Calu3 (cell line): ENCODE measurements around the gene KNL1. TPM values are rescaled to one million over a fixed set of nuclear protein-coding genes. Genes with fewer than 3 reads are reported as not detected.
"Not testable (repeated sequence)": the region's sequence is repeated elsewhere in the genome, so short reads cannot be mapped to it uniquely, and the experiment has no call there.

Experiments used
- BruUV-seq: library from RNA; stranded (reverse); fragments of 400-500 nt; replicated peaks from 2 replicates; lab custom pipeline; 2021; lab: Mats Ljungman, UMichigan
- CTCF ChIA-PET: fragments of 300-600 bp; sonication (Branson Sonifier 250); formaldehyde crosslinking; loops from one replicate; lab custom pipeline; 2022; ENCODE audit warnings: antibody characterized with exemption; lab: Charles Lee
- DNase-seq: peaks from one replicate; pipeline ENCODE4 v3.0.0; 2022
- H3K27ac Mint-ChIP-seq: one replicate; pipeline ENCODE4 v1.8.0; 2022; ENCODE audit warnings: mixed read lengths; ENCODE audit not compliant: unreplicated experiment
- H3K27me3 Mint-ChIP-seq: one replicate; pipeline ENCODE4 v1.8.0; 2022; ENCODE audit warnings: mixed read lengths; ENCODE audit not compliant: unreplicated experiment
- H3K36me3 Mint-ChIP-seq: one replicate; pipeline ENCODE4 v1.8.0; 2022; ENCODE audit warnings: mild to moderate bottlenecking, moderate library complexity, mixed read lengths; ENCODE audit not compliant: insufficient read depth, unreplicated experiment
- H3K4me1 Mint-ChIP-seq: one replicate; pipeline ENCODE4 v1.8.0; 2022; ENCODE audit warnings: mild to moderate bottlenecking, low read depth, mixed read lengths; ENCODE audit not compliant: unreplicated experiment
- H3K4me3 Mint-ChIP-seq: one replicate; pipeline ENCODE4 v1.8.0; 2022; ENCODE audit warnings: mild to moderate bottlenecking, low read depth, moderate library complexity, mixed read lengths; ENCODE audit not compliant: unreplicated experiment
- H3K9me3 Mint-ChIP-seq: one replicate; pipeline ENCODE4 v1.8.0; 2022; ENCODE audit warnings: low read depth, mixed read lengths; ENCODE audit not compliant: unreplicated experiment
- intact Hi-C: fragments of 100-400 bp; cut with micrococcal nuclease; formaldehyde crosslinking; loops from one replicate; pipeline ENCODE4 v1.10.0; 2022; ENCODE audit not compliant: unreplicated experiment
- total RNA-seq: library from RNA; stranded (reverse); gene quantifications from 2 replicates; pipeline ENCODE4 v1.2.3, GENCODE V29; 2022
- TF ChIP-seq, protein P1 (sequence below): fragments of 200-600 bp; IDR thresholded peaks from one replicate; pipeline ENCODE4 v1.8.0; 2022; ENCODE audit warnings: antibody characterized with exemption; ENCODE audit not compliant: unreplicated experiment

Gene KNL1
- total RNA-seq, 1 experiment from 2014 or later: 19.0 TPM

DNA sequence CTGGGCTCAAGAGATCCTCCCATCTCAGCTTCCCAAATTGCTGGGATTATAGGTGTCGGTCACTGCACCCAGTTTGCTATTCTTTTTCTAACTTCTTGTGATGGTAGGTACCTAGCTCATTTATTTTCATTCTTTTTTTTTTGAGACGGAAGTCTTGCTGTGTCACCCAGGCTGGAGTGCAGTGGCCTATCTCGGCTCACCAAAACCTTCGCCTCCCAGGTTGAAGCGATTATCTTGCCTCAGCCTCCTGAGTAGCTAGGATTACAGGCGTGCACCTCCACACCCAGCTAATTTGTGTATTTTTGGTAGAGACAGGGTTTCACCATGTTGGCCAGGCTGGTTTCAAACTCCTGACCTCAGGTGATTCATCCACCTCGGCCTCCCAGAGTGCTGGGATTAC lies 70.9 kb downstream of the KNL1 start:
- no peak overlapping the region for H3K27ac Mint-ChIP-seq
- TF ChIP-seq, protein P1, sequence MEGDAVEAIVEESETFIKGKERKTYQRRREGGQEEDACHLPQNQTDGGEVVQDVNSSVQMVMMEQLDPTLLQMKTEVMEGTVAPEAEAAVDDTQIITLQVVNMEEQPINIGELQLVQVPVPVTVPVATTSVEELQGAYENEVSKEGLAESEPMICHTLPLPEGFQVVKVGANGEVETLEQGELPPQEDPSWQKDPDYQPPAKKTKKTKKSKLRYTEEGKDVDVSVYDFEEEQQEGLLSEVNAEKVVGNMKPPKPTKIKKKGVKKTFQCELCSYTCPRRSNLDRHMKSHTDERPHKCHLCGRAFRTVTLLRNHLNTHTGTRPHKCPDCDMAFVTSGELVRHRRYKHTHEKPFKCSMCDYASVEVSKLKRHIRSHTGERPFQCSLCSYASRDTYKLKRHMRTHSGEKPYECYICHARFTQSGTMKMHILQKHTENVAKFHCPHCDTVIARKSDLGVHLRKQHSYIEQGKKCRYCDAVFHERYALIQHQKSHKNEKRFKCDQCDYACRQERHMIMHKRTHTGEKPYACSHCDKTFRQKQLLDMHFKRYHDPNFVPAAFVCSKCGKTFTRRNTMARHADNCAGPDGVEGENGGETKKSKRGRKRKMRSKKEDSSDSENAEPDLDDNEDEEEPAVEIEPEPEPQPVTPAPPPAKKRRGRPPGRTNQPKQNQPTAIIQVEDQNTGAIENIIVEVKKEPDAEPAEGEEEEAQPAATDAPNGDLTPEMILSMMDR: no peak
- no peak for DNase-seq
- no peaks in the 10 kb centered on the region for H3K36me3 Mint-ChIP-seq
- no peaks in the 10 kb centered on the region for H3K9me3 Mint-ChIP-seq
- BruUV-seq: no TSS peak
- H3K4me3 Mint-ChIP-seq: no peak overlapping the region
- CTCF ChIA-PET: interaction anchor here (0.6 kb wide), 1 partner anchor 603 kb away, joined by 5 read pairs; no protein-coding TSS in a partner anchor
- intact Hi-C loops: no loop called here
- H3K4me1 Mint-ChIP-seq: no peaks in the 10 kb centered on the region
- H3K27me3 Mint-ChIP-seq: no peaks in the 10 kb centered on the region

DNA sequence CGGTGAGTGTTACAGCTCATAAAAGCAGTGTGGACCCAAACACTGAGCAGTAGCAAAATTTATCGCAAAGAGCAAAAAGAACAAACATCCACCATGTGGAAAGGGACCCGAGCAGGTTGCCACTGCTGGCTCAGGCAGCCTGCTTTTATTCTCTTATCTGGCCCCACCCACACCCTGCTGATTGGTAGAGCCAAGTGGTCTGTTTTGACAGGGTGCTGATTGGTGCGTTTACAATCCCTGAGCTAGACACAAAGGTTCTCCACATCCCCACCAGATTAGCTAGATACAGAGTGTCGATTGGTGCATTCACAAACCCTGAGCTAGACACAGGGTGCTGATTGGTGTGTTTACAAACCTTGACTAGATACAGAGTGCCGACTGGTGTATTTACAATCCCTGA lies 82.2 kb downstream of the KNL1 start:
- H3K36me3 Mint-ChIP-seq, H3K4me1 Mint-ChIP-seq, H3K4me3 Mint-ChIP-seq, BruUV-seq, H3K27me3 Mint-ChIP-seq, CTCF ChIA-PET, DNase-seq, H3K9me3 Mint-ChIP-seq, H3K27ac Mint-ChIP-seq: not testable (repeated sequence)
- intact Hi-C loops: loop anchor here (10.0 kb wide), 1 partner anchor 109 kb away; no protein-coding TSS in a partner anchor

DNA sequence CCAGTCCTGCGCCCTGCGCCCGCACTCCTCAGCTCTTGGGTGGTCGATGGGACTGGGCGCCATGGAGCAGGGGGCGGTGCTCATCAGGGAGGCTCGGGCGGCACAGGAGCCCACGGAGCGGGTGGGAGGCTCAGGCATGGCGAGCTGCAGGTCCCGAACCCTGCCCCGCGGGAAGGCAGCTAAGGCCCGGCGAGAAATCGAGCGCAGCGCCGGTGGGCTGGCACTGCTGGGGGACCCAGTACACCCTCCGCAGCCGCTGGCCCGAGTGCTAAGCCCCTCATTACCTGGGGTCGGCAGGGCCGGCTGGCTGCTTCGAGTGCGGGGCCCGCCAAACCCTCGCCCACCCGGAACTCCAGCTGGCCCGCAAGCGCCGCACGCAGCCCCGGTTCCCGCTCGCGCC lies 82.9 kb downstream of the KNL1 start:
- H3K27ac Mint-ChIP-seq, H3K4me1 Mint-ChIP-seq, DNase-seq, H3K27me3 Mint-ChIP-seq, H3K9me3 Mint-ChIP-seq, CTCF ChIA-PET, BruUV-seq, H3K4me3 Mint-ChIP-seq, H3K36me3 Mint-ChIP-seq: not testable (repeated sequence)
- intact Hi-C loops: loop anchor here (10.0 kb wide), 1 partner anchor 108 kb away; no protein-coding TSS in a partner anchor

- TF ChIP-seq, protein P1: no peak
- CTCF ChIA-PET: no interaction called here
Observed at GRCh38 chr15:40680151-40680550, 86.1 kb downstream of the KNL1 start.

GRCh38 chr15:40680959-40681358 lies 86.9 kb downstream of the KNL1 start:
- CTCF ChIA-PET, H3K27me3 Mint-ChIP-seq, H3K36me3 Mint-ChIP-seq, DNase-seq, H3K27ac Mint-ChIP-seq, H3K4me1 Mint-ChIP-seq, H3K4me3 Mint-ChIP-seq, H3K9me3 Mint-ChIP-seq, BruUV-seq, intact Hi-C loops: not testable (repeated sequence)

More at GRCh38 chr15:40680151-40680550, 86.1 kb downstream of the KNL1 start:
- H3K9me3 Mint-ChIP-seq: no peaks in the 10 kb centered on the region
- H3K27me3 Mint-ChIP-seq: no peaks in the 10 kb centered on the region
- intact Hi-C loops: no loop called here
- H3K27ac Mint-ChIP-seq: no peak overlapping the region
- no peak overlapping the region for H3K4me3 Mint-ChIP-seq
- no peaks in the 10 kb centered on the region for H3K4me1 Mint-ChIP-seq
- no TSS peak for BruUV-seq
- no peaks in the 10 kb centered on the region for H3K36me3 Mint-ChIP-seq
- DNase-seq: no peak

GRCh38 chr15:40684381-40684780 lies 90.3 kb downstream of the KNL1 start:
- intact Hi-C loops: no loop called here
- no peaks in the 10 kb centered on the region for H3K27me3 Mint-ChIP-seq
- BruUV-seq: no TSS peak
- no peak for DNase-seq
- H3K9me3 Mint-ChIP-seq: no peaks in the 10 kb centered on the region
- no peaks in the 10 kb centered on the region for H3K36me3 Mint-ChIP-seq
- TF ChIP-seq, protein P1: no peak
- no peak overlapping the region for H3K4me3 Mint-ChIP-seq
- no peak overlapping the region for H3K27ac Mint-ChIP-seq
- H3K4me1 Mint-ChIP-seq: no peaks in the 10 kb centered on the region
- CTCF ChIA-PET: no interaction called here
